ENCODE data around the gene TEAD1.

DNA sequence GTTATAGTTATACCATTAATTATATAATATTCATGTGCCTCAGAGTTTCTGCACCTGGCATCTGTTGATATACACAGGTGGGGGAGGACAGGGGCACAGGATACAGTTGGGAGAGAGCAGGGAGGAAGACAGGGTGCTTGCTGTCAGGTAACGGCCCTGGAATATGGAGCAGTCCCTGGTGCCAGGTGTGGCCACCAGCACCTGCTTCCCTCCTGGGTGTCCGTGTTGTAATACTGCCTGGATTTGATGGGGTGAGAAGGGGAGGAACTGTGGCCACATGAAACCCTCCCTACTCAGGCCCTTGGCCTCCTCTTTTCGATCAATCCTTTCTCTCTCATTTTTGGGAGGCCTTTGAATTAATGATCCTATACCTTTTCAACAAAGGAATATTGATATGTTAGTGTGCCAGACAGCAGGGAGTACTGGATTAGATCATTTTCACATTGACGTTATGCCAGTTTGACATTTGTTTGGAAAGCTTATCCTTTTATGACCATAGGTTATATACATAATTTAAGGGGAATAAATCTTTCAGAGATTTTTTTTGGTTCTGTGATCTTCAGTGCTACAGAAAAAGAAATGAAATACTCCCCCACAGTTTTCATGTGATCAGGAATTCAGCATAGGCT is 88.6 kb downstream of the TEAD1 start:
- TF ChIP-seq, protein P1, sequence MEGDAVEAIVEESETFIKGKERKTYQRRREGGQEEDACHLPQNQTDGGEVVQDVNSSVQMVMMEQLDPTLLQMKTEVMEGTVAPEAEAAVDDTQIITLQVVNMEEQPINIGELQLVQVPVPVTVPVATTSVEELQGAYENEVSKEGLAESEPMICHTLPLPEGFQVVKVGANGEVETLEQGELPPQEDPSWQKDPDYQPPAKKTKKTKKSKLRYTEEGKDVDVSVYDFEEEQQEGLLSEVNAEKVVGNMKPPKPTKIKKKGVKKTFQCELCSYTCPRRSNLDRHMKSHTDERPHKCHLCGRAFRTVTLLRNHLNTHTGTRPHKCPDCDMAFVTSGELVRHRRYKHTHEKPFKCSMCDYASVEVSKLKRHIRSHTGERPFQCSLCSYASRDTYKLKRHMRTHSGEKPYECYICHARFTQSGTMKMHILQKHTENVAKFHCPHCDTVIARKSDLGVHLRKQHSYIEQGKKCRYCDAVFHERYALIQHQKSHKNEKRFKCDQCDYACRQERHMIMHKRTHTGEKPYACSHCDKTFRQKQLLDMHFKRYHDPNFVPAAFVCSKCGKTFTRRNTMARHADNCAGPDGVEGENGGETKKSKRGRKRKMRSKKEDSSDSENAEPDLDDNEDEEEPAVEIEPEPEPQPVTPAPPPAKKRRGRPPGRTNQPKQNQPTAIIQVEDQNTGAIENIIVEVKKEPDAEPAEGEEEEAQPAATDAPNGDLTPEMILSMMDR (IDR thresholded peaks at IDR 0.05): no peak
- no peak for TF ChIP-seq POLR2A (IDR thresholded peaks at IDR 0.05)
- TF ChIP-seq EP300 (IDR thresholded peaks at IDR 0.05): no peak
